Fibroblast of pulmonary artery (primary cell): ENCODE data around the gene PLEKHA8.

ENCODE experiments used
- DNase-seq: peaks from one replicate; pipeline ENCODE4 v3.0.0-alpha.2; 2010; ENCODE audit warnings: low read depth
- H3K4me3 ChIP-seq: replicated peaks from 2 replicates; pipeline ENCODE4 v1.5.1; 2011; ENCODE audit warnings: low read depth, mild to moderate bottlenecking, control low read depth, low read length, moderate library complexity
- CTCF ChIP-seq: IDR thresholded peaks from 2 replicates; pipeline ENCODE4 v1.5.1; 2011; ENCODE audit warnings: mild to moderate bottlenecking, control low read depth, low read length, inconsistent platforms; ENCODE audit errors: missing control alignments

The PLEKHA8 gene

GRCh38 chr7:30028216-30028748 is at the start of gene PLEKHA8:
Gene PLEKHA8, plus strand, starts transcription at chr7:30028412. Its CDS starts 351 bp downstream, at chr7:30028763.
- TF ChIP-seq CTCF = no peak
- peak; percentile 86 for DNase-seq
- H3K4me3 ChIP-seq = peak within 1 kb of the TSS; percentile 86

GRCh38 chr7:29980151-29980550 is 48.1 kb upstream of the PLEKHA8 start:
- DNase-seq = no peak
- no peak for TF ChIP-seq CTCF
- H3K4me3 ChIP-seq = no peak overlapping the region

GRCh38 chr7:29987083-29987482 is 41.1 kb upstream of the PLEKHA8 start:
- TF ChIP-seq CTCF = no peak

GRCh38 chr7:29987811-29988317 is 40.3 kb upstream of the PLEKHA8 start:
- peak; percentile 93 for DNase-seq
- H3K4me3 ChIP-seq = peak overlapping the region; percentile 85
- no peak for TF ChIP-seq CTCF

More at GRCh38 chr7:29987083-29987482, 41.1 kb upstream of the PLEKHA8 start:
- peak overlapping the region; percentile 85 for H3K4me3 ChIP-seq
- peak; percentile 34 for DNase-seq

GRCh38 chr7:29988424-29989256 is 39.6 kb upstream of the PLEKHA8 start:
- peak; percentile 79 for DNase-seq
- no peak for TF ChIP-seq CTCF
- peak overlapping the region; percentile 85 for H3K4me3 ChIP-seq

GRCh38 chr7:29989257-29989995 is 38.8 kb upstream of the PLEKHA8 start, which contains the start of gene SCRN1:
Gene SCRN1, minus strand, starts transcription at chr7:29989801. Its CDS starts 20,734 bp downstream, at chr7:29969067.
- DNase-seq = peak; percentile 36
- no peak for TF ChIP-seq CTCF
- H3K4me3 ChIP-seq = peak within 1 kb of the TSS; percentile 85
